Measurements from ENCODE around the gene CENPE.

The CENPE gene

DNA sequence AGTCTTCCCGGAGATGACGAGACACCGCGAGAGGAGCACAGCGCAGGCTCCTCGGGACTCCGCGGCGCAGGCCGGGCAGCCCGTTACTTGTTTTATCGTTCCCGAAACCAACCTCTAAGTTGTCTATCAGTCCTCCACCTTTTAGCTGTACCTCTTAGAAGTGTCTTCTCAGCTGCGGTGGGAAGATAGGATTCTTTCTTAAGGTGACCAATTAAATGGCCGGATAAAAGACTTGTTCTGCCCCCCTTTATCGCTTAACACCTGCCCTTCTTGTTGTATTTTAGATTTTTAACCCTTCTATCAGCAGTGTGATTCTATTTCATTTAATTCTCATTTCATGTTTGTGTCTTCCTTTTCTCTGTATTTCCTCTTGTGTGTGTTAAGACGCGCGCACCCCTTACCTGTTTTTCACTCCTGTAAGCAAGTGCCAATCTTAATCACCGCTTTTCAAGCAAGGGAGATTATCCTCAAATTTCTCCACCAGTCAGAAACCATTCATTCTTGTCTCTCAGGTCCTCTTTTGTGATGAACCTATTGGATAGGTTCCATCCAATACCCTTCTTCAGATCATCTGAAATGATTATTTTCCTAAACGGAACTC lies 121.3 kb downstream of the CENPE start, which contains the start of gene SLC9B2:
SLC9B2 (minus strand) TSS at position 15 of the 601 bp plus-strand sequence. CDS start 9,211 bp downstream, outside the sequence.
- peak in 1 of 2 donors; percentile 21 for DNase-seq (ENCODE audit: low read depth in 2 of 2)

DNA sequence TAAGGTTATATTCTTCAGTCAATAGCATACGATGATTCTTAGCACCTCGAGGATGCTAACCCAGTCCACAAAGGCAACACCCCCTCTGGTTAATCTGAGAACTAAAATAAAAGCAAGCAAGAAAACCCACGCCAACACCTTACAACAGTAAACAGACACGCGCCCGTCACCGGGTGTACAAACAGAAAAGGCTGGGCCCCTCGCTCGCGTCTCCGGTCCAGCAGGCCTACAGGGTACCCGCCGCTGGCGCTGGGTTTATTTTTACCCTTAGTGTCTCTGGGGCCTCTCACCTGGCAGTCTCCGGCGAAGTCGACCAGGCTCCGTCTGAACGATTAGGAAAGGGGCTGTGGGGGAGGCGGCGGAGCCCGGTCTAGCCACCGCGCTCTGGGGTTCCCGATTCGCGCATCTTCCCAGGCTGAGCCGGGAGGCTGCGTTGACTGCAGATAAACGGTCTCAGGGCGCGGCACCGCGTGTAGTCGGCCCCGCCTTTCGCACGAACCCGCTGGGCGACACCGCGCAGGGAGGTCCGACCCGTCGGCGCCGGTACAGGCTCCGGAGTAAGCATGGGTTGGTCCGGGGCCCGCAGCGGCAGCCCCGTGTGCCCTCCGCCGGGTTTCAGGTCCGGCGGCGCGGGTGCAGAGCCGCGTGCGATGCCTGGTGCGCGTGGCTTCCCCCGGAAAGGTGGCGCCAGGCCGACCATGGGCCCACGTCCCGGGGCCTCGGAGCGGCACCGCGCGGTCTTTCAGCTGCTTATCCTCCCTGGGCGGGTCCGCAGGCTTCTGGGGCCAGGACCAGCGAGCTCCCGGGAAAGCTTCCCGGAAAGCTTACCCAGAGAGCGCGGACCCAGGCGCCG lies 122.0 kb downstream of the CENPE start:
- peak; percentile 54 to 58 for DNase-seq (ENCODE audit: low read depth in 2 of 2)

DNA sequence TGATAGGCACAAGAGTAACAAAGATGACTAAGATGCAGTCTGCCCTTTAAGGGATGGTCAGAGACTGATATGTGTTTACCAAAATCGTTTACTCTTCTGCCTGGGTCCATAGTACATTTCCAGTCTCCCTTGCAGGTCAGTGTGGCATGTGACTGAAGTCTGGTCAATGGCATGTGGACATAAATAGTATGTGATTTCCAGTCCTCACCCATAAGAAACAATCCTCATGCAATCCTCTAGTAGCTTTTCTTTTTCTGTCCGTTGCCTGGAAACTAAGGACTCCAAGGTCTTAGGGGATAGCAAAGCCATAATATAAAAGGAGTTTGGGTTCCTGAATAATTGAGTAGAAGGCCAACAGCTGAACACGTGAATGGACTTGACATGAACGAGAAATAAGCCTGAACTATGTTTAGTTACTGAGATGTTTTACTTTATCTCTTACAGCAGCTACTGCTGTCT lies 122.7 kb downstream of the CENPE start:
- no peak for DNase-seq (ENCODE audit: low read depth in 2 of 2)

DNA sequence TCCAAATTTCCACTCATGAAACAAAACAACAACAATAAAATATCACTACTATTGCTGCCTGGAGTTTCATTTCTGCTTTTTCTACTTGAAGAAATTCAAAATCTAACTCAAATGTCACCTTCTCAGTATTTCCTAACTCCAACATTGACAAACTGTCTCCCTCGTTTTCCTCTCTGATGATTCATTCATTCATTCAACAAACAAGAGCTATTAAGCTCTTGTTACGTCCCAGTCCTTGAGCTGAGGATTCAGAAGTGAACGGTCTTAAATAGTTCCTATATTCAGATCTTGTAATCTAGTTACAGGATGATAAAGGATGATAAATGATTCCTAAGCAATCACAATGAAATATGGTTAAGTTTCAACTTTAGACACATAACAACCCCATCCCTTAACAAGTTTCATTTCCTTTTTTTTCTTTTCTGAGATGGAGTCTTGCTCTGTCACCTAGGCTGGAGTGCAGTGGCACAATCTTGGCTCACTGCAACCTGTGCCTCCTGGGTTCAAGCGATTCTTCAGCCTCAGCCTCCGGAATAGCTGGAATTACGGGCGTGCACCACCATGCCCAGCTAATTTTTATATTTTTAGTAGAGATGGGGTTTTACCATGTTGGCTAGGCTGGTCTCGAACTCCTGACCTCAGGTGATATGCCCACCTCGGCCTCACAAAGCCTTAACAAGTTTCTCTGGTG lies 123.3 kb downstream of the CENPE start:
- DNase-seq (ENCODE audit: low read depth in 2 of 2): no peak

DNA sequence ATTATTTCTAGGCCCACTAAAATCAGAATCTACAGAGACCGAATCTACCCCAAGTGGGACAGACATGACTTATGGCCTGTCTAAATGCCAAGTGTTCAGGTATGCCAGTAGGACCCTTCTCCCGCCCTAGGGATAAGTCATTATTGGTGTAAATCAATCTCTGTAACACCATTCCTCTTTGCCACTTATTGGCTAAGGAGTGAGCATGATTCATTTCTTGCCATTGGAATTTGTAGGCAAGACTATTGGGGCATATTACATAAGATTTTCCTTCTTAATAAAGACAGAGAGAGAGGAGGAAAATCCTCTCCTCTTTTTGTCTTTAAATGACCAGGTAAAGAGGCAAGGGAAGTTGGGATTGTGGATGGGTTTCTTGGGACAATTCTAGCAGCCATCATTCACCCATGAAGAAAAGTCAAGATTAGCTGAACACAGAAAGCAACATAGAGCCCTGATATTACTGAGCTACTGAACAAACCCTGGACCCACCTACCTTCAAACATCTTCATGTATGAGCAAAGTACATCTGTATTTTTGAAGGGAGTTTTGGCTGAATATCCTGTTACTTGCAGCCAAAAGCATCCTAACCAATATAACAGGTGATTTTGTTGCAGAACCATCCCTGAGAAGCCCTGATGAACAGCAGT lies 124.2 kb downstream of the CENPE start:
- DNase-seq (ENCODE audit: low read depth in 2 of 2): no peak

DNA sequence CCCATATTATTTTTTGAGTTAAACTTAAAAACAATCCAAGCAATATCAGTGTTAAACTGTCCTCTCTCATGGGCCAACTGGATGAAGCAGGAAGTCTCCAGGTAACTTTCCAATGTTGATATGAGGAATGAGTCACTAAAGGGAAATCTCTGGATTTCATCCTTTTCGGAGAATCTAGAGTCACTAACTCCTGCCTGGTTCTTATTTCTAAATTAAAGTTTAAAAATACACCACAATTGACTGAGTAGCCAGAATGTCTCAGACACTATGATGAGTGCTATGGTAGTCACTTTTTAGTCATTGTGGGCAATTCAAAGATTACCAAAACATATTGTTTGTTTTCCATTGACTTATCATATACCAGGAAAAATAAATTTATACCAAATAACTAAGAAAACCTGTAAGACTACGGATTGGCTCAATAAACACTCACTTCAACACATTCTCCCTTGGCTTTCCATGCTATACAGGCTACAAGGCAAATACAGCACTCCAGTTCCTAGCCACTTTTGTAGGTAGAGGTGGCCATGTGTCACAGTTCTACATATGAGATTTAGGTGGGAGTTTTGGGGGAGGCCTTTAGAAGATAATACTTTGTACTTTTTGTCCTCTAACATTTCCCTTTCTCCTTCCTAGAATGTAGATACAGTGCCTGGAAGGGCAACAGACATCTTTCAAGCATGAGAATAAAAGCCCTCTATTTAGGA lies 130.1 kb downstream of the CENPE start:
- no peak for DNase-seq (ENCODE audit: low read depth in 2 of 2)

DNA sequence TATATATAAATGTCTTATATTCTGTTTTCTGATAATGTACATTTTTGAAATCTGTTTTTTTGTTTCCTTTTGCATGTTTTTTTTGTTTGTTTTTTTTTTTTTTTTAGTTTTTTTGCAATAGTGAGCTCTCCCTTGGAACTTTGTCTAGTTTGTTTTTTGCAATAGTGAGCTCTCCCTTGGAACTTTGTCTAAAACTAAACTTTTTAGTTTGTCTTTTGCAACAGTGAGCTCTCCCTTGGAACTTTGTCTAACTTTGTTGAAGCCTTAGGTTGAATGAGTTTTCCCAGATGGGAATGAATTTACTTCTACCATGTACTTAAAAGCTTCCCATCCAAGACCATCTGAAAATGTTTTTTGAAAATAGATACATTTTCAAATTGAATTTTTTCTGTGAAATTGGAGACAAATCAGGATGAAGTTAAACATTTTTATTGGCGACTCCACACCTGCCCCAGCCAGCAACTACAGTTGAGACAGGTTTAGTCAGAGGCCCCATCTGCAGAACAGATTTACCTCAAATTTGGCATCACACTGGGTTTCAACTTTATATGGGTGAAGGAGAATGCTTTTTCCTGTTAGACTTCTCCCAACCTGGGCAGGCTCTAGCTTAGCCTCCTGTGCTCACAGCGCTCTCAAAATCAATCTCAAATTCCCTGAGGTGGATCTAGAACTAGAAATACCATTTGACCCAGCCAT lies 137.5 kb downstream of the CENPE start:
- DNase-seq (ENCODE audit: low read depth in 2 of 2): no peak
